ENCODE data around the gene UGT1A3.
A peak's percentile ranks its signal among the peaks of the same experiment; 100 is the strongest.
"Not testable (repeated sequence)": the region's sequence is repeated elsewhere in the genome, so short reads cannot be mapped to it uniquely, and the experiment has no call there.

UGT1A3 gene

GRCh38 chr2:233707940-233708644 lies 20.8 kb upstream of the UGT1A3 start:
- DNase-seq (ENCODE audit: low spot score), result no peak

DNA sequence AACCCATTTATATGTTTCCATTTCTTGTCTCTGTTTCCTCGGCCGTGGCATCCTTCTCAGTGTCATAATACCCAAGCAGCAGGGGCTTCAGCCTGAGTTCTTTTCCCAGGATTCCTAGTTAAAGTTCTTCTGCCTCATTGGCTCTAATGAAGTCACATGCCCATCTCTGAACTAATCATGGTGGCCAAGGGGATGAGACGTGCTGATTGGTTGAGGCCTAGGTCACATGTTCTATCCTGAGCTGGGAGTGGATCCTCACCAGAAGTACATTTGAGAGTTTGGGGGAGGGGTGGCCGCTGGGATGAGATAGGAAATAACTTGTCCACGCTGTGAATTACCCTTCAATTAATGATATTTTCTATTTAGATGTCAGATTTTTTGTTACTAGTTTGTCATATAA lies 19.9 kb upstream of the UGT1A3 start:
- no peak for DNase-seq (ENCODE audit: low spot score)

DNA sequence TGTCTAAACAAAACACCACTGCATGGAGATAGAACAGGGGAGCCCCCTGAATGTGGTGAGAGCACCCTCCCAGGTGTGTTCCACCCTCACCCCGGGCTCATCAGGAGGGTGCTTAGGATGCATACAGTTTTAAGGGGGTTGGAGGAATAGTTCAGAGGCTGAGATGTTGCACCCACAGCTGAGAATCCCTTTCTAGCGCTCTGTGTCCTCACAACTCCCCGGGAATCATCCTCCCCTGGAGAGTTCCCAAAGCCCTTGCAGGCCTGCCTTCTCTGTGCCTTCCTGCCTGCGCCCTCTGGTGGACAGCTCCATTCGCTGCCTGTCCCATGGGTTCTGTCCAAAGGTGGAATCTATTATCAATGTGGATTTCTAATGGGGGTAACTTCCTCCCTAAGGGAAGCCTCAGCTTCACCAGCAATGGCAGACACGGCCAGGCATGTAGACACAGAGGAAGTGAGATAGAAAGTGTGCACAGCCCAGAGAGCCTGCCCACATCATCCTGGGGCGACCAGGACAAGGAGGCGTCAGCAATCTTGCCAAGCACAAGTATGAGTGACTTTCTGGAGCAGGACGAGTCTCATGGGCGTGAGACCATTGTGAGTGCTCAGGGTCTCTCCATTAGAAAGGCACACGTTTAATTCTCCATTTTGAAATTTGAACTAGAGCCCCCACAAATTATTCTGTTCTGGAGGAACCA lies 17.4 kb upstream of the UGT1A3 start:
- peak; percentile 62 for DNase-seq (ENCODE audit: low spot score)

DNA sequence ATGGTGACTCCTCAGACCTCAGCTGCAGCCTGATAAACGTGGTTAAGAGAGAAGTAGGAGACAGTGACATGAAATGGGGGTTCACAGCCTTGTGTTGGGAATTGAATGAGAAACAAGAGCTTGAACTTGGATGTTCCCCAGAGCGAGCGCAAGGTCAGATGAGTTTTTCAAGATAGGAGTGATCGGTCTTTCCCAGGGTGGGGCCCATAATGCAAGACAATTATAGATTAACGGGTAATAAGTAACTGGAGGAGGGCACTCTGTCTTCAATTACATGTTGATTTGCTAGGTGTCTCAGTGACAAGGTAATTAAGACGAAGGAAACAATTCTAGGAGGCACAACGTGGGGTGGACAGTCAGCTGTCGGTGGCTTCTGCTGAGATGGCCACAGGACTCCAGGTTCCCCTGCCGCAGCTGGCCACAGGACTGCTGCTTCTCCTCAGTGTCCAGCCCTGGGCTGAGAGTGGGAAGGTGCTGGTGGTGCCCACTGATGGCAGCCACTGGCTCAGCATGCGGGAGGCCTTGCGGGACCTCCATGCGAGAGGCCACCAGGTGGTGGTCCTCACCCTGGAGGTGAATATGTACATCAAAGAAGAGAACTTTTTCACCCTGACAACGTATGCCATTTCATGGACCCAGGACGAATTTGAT lies 16.1 kb upstream of the UGT1A3 start, which contains the start of gene UGT1A5:
UGT1A5 (plus strand) TSS at position 297 of the 651 bp plus-strand sequence; CDS start at position 382, 85 bp downstream.
- DNase-seq (ENCODE audit: low spot score), result no peak

GRCh38 chr2:233713262-233713615 lies 15.6 kb upstream of the UGT1A3 start:
- DNase-seq (ENCODE audit: low spot score), result no peak

DNA sequence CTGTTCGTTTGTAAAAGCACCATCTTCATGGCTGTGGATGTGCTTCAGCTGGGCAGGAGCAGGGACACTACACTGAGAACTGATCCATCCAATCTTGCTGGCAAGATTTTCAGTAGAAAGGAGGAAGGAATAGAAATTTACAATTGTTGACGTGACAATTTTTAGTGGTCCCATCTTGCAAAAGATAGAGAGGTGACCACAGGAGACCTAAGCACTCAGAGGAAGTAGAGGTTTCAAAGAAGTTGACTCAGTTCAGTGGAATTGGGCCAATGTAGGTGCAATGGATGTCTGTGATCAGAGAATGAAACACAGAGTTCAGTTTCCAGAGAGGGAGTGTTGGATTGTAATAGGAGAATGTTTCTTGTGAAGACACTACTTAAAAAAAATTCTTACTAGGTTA lies 14.7 kb upstream of the UGT1A3 start:
- no peak for DNase-seq (ENCODE audit: low spot score)

DNA sequence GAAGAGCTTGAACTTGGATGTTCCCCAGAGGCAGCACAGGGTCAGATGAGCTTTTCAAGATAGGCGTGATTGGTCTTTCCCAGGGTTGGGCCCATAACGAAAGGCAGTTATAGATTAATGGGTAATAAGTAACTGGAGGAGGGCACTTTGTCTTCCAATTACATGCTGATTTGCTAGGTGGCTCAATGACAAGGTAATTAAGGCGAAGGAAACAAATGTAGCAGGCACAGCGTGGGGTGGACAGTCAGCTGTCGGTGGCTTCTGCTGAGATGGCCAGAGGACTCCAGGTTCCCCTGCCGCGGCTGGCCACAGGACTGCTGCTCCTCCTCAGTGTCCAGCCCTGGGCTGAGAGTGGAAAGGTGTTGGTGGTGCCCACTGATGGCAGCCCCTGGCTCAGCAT lies 10.3 kb upstream of the UGT1A3 start, which contains the start of gene UGT1A4:
UGT1A4 (plus strand) TSS at position 185 of the 400 bp plus-strand sequence; CDS start at position 270, 85 bp downstream.
- DNase-seq (ENCODE audit: low spot score), result no peak

DNA sequence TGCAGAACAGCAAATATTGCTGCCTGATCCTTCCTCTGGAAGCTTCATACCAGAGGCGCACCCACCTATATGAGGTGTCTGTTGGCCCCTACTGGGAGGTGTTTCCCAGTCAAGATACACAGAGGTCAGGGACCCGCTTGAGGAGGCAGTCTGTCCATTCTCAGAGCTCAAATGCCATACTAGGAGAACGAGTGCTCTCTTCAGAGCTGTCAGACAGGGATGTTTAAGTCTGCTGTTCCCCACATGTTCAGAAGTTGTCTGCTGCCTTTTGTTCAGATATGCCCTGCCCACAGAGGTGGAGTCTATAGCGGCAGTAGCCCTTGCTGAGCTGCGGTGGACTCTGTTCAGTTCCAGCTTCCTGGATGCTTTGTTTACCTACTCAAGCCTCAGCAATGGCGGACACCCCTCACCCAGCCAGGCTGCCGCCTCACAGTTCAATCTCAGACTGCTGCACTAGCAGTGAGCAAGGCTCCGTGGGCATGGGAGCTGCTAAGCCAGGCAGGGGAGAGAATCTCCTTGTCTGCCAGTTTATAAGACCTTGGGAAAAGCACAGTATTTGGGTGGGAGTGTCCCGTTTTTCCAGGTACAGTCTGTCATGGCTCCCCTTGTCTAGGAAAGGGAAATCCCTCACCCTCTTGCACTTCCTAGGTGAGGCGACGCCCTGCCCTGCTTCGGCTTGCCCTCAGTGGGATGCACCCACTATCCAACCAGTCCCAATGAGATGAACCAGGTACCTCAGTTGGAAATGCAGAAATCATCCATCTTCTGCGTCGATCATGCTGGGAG lies 8.2 kb downstream of the UGT1A3 start:
- not testable (repeated sequence) for DNase-seq (ENCODE audit: low spot score)

DNA sequence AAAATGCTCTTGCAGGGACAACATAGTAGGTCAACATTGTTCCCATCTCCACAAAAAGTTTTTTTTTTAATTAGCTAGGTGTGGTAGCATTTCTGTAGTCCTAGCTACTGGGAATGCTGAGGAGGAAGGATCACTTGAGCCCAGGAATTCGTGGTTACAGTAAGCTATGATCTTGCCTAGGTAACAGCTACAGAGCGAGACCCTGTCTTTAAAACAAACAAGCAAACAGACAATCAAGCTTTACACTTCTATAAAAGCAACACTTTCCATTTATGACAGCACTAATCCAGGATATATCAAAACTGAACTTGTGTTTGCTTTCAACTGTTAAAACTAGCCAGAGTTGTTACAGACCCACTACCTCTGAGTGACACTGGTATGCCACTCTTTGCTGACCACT lies 12.0 kb downstream of the UGT1A3 start:
- no peak for DNase-seq (ENCODE audit: low spot score)

- no peak for DNase-seq (ENCODE audit: low spot score)
These were observed 14.8 kb downstream of the UGT1A3 start for GRCh38 chr2:233743464-233744259.

DNA sequence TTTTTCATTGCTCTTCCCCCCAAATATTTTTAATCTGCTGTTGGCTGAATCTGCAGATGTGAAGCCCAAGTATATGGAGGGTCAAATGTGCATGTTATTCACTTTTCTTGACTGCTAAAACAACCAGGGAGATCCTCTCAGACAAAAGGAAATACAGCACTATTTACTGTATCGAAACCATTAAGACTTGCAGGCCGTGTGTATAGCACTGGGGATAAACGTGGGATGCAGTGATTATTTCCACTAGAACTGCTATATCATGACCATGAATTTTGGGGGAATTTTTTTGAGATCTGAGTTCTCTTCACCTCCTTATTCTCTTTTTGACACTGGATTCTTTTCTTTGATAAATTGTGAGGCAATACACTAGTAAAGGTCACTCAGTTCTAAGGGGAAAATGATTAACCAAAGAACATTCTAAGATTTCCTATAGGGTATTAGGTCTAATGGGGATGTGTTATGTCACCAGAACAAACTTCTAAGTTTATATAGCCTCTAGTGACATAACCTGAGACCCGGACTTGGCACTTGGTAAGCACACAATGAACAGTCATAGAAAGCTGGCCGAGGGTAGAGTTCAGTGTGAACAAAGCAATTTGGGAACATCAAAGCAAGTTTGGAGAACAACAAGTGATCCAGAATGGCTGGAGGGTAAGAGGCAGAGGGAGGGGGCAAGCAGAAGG lies 16.4 kb downstream of the UGT1A3 start:
- DNase-seq (ENCODE audit: low spot score), result no peak

- DNase-seq (ENCODE audit: low spot score), result not testable (repeated sequence)
These were observed 17.0 kb downstream of the UGT1A3 start for GRCh38 chr2:233745838-233746237.

DNA sequence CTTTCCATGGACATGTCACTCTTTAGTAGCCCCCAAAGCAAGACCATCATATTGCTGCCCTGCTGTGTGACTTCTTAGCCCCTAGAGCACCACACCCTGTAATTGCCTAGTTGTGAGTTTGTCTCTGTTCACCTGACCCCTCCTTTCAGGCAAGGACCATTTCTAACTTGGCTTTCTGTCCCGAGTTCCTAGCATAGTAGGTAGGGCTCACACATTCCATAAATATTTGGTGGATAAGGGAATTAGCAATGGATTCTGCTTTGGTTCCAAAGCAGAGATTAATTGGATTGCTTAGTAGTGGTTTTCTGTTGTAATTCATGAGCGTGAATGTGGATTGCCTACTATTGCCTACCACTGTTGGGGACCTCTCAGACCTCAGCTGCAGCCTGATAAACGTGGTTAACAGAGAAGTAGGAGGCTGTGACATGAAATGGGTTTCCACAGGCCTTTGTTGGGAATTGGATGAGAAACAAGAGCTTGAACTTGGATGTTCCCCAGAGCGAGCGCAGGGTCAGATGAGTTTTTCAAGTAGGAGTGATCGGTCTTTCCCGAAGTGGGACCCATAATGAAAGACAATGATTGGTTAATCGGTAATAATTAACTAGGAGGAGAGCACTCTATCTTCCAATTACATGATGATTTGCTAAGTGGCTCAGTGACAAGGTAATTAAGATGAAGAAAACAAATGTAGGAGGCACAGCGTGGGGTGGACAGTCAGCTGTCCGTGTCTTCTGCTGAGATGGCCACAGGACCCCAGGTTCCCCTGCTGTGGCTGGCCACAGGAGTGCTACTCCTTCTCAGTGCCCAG lies 17.8 kb downstream of the UGT1A3 start:
- DNase-seq (ENCODE audit: low spot score), result no peak

DNA sequence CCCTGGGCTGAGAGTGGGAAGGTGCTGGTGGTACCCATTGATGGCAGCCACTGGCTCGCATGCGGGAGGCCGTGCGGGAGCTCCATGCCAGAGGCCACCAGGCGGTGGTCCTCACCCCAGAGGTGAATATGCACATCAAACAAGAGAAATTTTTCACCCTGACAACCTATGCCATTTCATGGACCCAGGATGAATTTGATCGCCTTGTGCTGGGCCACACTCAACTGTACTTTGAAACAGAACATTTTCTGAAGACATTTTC lies 18.4 kb downstream of the UGT1A3 start:
- DNase-seq (ENCODE audit: low spot score), result no peak

- DNase-seq (ENCODE audit: low spot score), result not testable (repeated sequence)
These were observed 21.8 kb downstream of the UGT1A3 start for GRCh38 chr2:233750689-233751088.

- not testable (repeated sequence) for DNase-seq (ENCODE audit: low spot score)
These were observed 22.6 kb downstream of the UGT1A3 start for GRCh38 chr2:233751212-233752009.

DNA sequence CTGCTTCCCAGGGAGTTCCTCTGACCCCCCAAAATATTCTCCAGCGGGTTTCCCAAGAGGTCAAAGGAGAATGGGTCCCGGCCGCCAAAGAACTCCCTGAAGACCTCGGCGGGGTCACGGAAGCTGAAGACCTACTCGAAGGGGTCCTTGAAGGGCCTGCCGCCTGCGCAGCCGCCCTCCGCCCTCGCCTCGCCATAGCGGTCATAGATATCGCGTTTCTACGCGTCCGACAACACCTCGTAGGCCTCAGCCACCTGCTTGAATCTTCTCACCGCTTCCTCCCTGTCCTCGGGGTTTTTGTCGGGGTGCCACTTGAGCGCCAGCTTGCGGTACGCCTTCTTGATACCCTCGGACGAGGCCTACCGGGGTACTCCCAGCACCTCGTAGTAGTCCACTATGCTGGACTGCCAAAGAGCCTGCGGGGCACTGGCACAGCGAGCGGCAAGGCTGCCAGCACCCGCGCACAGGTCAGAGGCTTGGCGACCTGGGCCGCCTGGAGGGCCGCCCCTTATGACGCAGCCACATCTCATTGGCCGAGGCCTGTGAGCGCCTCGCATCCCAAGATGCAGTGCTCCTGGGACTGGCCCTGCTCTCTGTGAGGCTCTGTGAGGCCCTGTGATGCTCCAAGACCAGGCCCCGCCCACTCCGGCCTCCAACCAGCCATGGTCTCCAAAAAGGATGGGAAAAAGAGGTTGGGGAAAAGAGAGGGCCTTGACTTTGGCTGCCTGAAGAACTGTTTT lies 26.2 kb downstream of the UGT1A3 start:
- no peak for DNase-seq (ENCODE audit: low spot score)

DNA sequence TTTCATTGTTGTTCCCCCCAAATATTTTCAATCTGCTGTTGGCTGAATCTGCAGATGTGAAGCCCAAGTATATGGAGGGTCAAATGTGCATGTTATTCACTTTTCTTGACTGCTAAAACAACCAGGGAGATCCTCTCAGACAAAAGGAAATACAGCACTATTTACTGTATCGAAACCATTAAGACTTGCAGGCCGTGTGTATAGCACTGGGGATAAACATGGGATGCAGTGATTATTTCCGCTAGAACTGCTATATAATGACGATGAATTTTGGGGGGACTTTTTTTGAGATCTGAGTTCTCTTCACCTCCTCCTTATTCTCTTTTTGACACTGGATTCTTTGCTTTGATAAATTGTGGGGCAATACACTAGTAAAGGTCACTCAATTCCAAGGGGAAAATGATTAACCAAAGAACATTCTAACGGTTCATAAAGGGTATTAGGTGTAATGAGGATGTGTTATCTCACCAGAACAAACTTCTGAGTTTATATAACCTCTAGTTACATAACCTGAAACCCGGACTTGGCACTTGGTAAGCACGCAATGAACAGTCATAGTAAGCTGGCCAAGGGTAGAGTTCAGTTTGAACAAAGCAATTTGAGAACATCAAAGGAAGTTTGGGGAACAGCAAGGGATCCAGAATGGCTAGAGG lies 27.7 kb downstream of the UGT1A3 start:
- no peak for DNase-seq (ENCODE audit: low spot score)
